ENCODE measurements around the gene FRS2.

The FRS2 gene, protein sequence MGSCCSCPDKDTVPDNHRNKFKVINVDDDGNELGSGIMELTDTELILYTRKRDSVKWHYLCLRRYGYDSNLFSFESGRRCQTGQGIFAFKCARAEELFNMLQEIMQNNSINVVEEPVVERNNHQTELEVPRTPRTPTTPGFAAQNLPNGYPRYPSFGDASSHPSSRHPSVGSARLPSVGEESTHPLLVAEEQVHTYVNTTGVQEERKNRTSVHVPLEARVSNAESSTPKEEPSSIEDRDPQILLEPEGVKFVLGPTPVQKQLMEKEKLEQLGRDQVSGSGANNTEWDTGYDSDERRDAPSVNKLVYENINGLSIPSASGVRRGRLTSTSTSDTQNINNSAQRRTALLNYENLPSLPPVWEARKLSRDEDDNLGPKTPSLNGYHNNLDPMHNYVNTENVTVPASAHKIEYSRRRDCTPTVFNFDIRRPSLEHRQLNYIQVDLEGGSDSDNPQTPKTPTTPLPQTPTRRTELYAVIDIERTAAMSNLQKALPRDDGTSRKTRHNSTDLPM

DNA sequence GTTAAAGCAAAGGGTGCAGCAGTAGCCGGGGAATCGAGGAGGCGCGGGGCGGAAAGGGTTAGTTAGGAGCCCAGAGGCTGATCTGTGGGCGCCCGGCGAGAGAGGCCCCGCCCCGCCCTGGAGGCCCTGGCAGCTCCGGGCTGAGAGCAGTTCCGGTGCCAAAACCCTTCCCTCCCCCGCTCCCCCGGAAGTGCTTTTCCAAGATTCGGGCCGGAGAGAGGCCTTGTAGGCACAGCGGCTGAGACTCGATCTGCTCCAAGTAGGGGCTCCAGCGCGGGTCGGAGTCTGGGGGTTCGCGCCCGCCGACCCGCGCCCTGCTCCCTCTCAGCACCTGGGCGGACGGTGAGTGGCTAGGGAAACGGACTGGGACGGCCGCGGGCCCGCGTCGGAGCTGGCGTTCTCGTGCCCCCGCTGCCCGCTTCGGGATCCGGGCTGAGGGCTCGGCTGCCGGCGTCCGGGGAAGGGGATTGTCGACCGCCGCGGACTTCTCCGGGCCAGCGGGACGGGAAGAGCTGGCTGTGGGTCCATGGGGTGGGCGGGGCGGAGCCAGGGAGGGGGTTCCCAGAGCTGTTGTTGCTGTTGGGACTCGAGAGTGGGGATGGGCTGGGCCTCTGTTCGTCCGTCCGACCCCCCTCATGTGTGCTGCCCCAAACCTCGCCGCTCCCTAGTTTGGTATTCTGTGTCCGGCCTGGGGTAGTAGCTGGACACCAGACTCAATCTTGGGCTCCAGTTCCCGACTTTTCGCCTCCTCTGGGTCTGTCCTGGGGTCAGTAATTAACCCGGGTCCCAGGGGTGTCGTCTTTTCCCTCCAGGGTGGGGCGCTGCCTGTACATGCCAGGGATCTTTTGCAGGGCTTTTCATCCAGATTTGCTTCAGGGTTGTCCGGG lies at the start of gene FRS2:
FRS2 (plus strand) TSS at position 200 of the 887 bp plus-strand sequence. CDS start 98,643 bp downstream, outside the sequence.
- H3K27ac ChIP-seq (ENCODE audit: low read length): peak within 1 kb of the TSS; percentile 90
- peak within 1 kb of the TSS; percentile 75 to 95 for H3K9ac ChIP-seq (ENCODE audit: low read length in 2 of 2)
- no peaks in the 10 kb centered on the region for H3K27me3 ChIP-seq (ENCODE audit: control insufficient read depth in 1 of 2, insufficient read depth in 2 of 2, low read length in 2 of 2)
- H3K36me3 ChIP-seq (ENCODE audit: control insufficient read depth in 2 of 2, insufficient read depth in 2 of 2, low read length in 2 of 2): no peaks in the 10 kb centered on the region
- H3K4me1 ChIP-seq (ENCODE audit: control insufficient read depth, insufficient read depth, low read length): peaks cover 19% of the 10 kb centered on the region
- peak within 1 kb of the TSS; percentile 77 to 91 for H3K4me3 ChIP-seq (ENCODE audit: low read length in 2 of 2)
- no peaks in the 10 kb centered on the region for H3K9me3 ChIP-seq (ENCODE audit: control insufficient read depth in 2 of 2, low read length in 2 of 2)

DNA sequence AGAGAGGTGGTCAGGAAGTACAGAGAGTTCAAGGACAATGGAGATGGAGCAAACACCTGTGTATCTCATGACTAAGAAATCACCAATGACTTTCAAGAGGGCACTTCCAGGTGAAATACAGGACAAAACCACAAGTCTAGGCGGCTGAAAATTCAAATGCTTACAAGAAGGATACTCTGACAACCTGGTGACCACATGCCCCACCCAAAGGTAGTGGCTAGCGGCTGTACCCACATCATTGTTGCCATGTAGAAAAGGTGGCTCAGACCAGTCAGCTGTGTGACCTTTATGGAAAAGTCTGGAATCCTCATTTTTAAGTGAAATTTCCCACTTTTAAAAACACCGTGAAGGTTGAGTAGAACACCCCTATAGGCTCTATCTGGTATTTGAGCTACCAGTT lies 48.6 kb upstream of the FRS2 start:
- Histone ChIP-seq H3K4me3 (ENCODE audit: low read length in 2 of 2) (no peak overlapping the region), H3K36me3 (ENCODE audit: control insufficient read depth in 2 of 2, insufficient read depth in 2 of 2, low read length in 2 of 2) (no peaks in the 10 kb centered on the region), H3K9ac (ENCODE audit: low read length in 2 of 2) (no peak overlapping the region), H3K27ac (ENCODE audit: low read length) (no peak overlapping the region), H3K27me3 (ENCODE audit: control insufficient read depth in 1 of 2, insufficient read depth in 2 of 2, low read length in 2 of 2) (no peaks in the 10 kb centered on the region), H3K4me1 (ENCODE audit: control insufficient read depth, insufficient read depth, low read length) (no peaks in the 10 kb centered on the region), H3K9me3 (ENCODE audit: control insufficient read depth in 2 of 2, low read length in 2 of 2) (no peaks in the 10 kb centered on the region)

DNA sequence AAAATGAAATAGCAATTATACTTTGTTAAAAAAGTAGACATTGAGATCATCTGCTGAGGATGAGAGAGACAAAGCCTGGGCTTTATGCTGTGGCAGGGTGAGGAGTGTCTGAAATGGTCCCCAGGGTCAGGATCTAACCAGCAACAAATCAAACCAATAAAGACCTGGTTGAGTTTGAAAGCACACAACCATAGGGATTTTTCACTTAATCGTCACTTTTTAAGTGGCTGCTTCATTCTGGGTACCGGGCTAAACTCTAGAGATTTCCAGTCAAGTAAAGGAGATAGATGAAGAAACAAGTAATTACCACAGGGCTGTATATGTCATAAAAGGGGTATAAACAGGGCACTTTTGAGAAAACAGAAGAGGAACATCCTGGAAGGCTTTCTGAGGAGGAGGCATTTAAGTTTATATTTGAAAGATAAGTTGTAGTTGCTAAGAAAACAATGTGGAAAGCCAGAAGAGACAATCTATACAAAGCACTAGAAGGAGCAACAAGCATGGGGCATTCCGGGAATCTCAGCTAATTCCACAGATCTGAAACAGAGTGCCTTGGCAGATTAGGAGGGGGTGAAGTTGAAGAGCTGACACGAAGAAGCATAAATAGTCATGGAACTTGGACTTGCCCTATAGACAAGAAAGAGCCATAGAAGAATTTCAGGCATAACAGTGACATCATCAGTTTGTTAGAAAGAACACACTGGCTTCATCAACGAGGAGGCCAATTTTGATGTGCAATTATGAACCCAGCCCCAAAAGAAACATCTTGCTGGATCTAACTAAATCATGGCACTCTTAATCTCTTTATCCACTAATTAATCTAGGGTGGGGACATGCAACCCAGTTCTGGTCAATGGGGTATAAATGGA lies 46.9 kb upstream of the FRS2 start:
- H3K4me3 ChIP-seq (ENCODE audit: low read length in 2 of 2): no peak overlapping the region
- no peak overlapping the region for H3K27ac ChIP-seq (ENCODE audit: low read length)
- H3K9ac ChIP-seq (ENCODE audit: low read length in 2 of 2): no peak overlapping the region
- H3K4me1 ChIP-seq (ENCODE audit: control insufficient read depth, insufficient read depth, low read length): no peaks in the 10 kb centered on the region
- no peaks in the 10 kb centered on the region for H3K36me3 ChIP-seq (ENCODE audit: control insufficient read depth in 2 of 2, insufficient read depth in 2 of 2, low read length in 2 of 2)
- no peaks in the 10 kb centered on the region for H3K27me3 ChIP-seq (ENCODE audit: control insufficient read depth in 1 of 2, insufficient read depth in 2 of 2, low read length in 2 of 2)
- no peaks in the 10 kb centered on the region for H3K9me3 ChIP-seq (ENCODE audit: control insufficient read depth in 2 of 2, low read length in 2 of 2)

DNA sequence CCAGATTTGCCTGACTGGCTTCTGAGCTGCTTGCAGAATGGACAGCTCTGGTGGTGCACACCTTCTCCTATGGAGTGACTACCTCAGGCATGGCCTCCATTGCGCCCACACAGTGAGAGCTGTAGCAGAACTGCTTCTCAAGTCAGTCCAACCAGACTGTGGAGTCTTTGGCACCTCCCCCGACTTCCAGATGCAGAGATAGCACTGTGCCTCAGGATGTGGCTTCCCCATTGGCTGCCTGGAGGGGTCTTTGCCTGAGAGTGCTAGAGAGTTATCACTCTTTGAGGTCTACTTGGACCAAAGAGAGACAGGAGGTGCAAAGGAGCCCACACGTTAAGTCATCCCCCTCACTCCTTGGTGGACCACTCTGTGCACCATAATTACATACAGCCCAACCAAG lies 44.8 kb upstream of the FRS2 start:
- H3K9me3 ChIP-seq (ENCODE audit: control insufficient read depth in 2 of 2, low read length in 2 of 2): no peaks in the 10 kb centered on the region
- H3K4me3 ChIP-seq (ENCODE audit: low read length in 2 of 2): no peak overlapping the region
- no peaks in the 10 kb centered on the region for H3K27me3 ChIP-seq (ENCODE audit: control insufficient read depth in 1 of 2, insufficient read depth in 2 of 2, low read length in 2 of 2)

DNA sequence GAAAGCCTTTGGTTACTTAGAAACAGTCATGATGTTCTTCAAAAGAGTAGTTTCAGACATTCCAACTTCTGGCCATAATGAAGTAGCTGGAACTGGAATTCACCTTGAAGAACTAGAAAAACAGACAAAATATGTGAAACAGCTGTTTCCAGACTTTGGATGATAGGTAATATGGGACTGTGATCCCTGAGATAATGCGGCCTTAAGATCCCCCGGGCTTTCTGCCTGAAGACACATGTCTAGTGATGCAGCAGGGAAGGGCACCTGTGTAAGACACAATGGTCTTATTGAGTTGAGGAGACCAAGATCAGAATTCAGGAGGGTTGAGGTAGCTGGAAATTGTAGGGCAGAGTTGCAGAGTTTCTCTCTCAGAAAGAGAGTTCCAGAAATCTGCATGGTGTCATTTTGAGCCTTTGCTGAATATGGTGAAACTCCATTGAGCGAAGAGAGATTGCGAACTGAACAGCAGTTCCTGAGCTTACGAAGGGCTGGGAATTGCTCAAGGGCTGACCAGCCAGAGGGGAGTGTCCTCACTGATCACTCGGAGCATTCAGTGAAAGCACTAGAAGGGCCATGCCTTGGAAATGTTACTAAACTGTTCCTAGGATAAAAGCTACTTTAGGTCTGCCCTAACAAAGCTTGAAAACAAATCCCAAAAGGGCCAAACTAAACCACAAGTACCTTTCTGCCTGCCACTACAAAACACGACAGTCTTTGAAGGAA lies 41.7 kb upstream of the FRS2 start:
- Histone ChIP-seq H3K9ac (ENCODE audit: low read length in 2 of 2) (no peak overlapping the region), H3K4me1 (ENCODE audit: control insufficient read depth, insufficient read depth, low read length) (no peaks in the 10 kb centered on the region), H3K27ac (ENCODE audit: low read length) (no peak overlapping the region), H3K36me3 (ENCODE audit: control insufficient read depth in 2 of 2, insufficient read depth in 2 of 2, low read length in 2 of 2) (no peaks in the 10 kb centered on the region), H3K27me3 (ENCODE audit: control insufficient read depth in 1 of 2, insufficient read depth in 2 of 2, low read length in 2 of 2) (no peaks in the 10 kb centered on the region), H3K4me3 (ENCODE audit: low read length in 2 of 2) (no peak overlapping the region), H3K9me3 (ENCODE audit: control insufficient read depth in 2 of 2, low read length in 2 of 2) (no peaks in the 10 kb centered on the region)

More for the DNA sequence above, 44.8 kb upstream of the FRS2 start:
- Histone ChIP-seq H3K4me1 (ENCODE audit: control insufficient read depth, insufficient read depth, low read length) (no peaks in the 10 kb centered on the region), H3K27ac (ENCODE audit: low read length) (no peak overlapping the region), H3K36me3 (ENCODE audit: control insufficient read depth in 2 of 2, insufficient read depth in 2 of 2, low read length in 2 of 2) (no peaks in the 10 kb centered on the region), H3K9ac (ENCODE audit: low read length in 2 of 2) (no peak overlapping the region)

DNA sequence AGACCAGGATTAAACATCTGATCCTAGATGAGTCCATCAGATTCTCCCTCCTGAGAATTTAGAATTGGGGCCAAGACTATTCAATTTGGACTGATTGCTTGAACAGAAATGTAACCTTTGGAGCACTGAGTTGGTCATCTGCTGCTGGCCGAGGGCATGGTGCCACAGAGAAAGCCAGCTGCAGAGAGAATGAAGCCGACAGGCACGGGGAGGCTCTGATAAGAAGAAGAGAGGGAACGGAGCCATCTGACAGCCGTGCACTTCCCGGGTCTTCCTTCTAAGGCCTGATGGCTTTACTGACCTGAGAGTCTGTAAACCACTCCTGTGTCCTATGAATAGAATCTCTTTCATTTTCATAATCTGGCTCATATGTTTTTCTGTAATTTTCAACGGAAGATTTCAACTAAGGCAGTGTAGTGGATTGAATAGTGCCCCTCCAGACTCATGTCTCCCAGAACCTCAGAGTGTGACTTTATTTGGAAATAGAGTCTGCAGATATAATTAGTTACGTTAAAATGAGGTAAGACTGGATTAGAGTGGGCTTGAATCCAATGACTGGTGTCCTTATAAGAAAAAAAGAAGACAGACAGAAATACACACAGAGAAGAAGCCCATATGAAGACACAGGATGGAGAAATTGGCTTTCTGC lies 39.1 kb upstream of the FRS2 start:
- no peaks in the 10 kb centered on the region for H3K4me1 ChIP-seq (ENCODE audit: control insufficient read depth, insufficient read depth, low read length)
- no peaks in the 10 kb centered on the region for H3K27me3 ChIP-seq (ENCODE audit: control insufficient read depth in 1 of 2, insufficient read depth in 2 of 2, low read length in 2 of 2)
- peak overlapping the region; percentile 26 for H3K27ac ChIP-seq (ENCODE audit: low read length)
- H3K9ac ChIP-seq (ENCODE audit: low read length in 2 of 2): no peak overlapping the region
- H3K36me3 ChIP-seq (ENCODE audit: control insufficient read depth in 2 of 2, insufficient read depth in 2 of 2, low read length in 2 of 2): no peaks in the 10 kb centered on the region
- H3K4me3 ChIP-seq (ENCODE audit: low read length in 2 of 2): no peak overlapping the region
- H3K9me3 ChIP-seq (ENCODE audit: control insufficient read depth in 2 of 2, low read length in 2 of 2): no peaks in the 10 kb centered on the region

DNA sequence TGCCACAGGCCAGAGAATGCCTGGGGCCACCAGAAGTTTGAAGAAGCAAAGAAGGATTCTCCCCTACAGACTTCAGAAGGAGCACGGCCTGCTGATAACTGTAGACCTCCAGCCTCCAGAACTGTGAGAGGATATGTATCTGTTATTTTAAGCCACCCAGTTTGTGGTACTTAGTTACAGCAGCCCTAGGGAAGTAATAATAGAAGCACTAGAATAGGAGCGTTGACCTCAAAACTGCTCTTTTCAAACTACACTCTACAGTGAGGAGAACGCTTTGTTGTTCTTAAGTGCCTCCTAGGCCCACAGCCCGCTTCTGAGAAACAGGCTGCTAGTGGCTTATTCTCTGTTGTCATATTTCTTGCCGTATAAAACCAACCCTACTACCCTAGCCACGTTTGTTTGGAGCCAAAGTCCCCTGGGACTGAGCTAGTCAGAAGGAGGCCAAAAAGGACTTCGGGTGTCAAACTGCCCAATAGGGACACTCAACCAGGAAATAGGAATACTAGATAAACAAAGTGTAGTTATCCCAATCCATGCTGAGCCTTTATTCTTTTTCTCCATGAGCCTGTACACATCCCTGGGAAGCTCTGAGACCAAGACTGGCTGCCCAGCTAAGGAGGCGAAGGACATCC lies 38.5 kb upstream of the FRS2 start:
- Histone ChIP-seq H3K27me3 (ENCODE audit: control insufficient read depth in 1 of 2, insufficient read depth in 2 of 2, low read length in 2 of 2) (no peaks in the 10 kb centered on the region), H3K4me1 (ENCODE audit: control insufficient read depth, insufficient read depth, low read length) (no peaks in the 10 kb centered on the region), H3K36me3 (ENCODE audit: control insufficient read depth in 2 of 2, insufficient read depth in 2 of 2, low read length in 2 of 2) (no peaks in the 10 kb centered on the region), H3K9me3 (ENCODE audit: control insufficient read depth in 2 of 2, low read length in 2 of 2) (no peaks in the 10 kb centered on the region), H3K4me3 (ENCODE audit: low read length in 2 of 2) (no peak overlapping the region), H3K27ac (ENCODE audit: low read length) (peak overlapping the region; percentile 26), H3K9ac (ENCODE audit: low read length in 2 of 2) (no peak overlapping the region)

DNA sequence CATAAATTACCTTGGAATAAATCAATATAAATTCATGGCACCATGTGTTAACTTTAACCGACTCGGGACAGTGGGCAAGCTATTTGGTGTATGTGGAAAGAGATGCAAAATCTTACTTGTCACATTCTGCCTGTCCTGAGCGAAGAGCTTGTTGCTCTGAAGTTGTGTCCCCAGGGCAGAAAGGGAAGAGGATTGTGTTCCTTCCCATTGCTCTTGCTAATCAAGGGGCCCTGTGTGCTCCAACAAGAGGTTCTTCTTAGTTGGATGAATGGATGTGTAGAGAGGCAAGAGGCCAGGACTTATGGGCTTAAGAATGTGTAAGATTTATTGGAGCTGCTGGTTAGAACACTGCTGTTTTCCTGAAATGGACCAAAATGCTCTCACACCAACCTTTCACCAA lies 36.5 kb upstream of the FRS2 start:
- Histone ChIP-seq H3K27ac (ENCODE audit: low read length) (no peak overlapping the region), H3K9ac (ENCODE audit: low read length in 2 of 2) (no peak overlapping the region), H3K4me3 (ENCODE audit: low read length in 2 of 2) (no peak overlapping the region), H3K4me1 (ENCODE audit: control insufficient read depth, insufficient read depth, low read length) (no peaks in the 10 kb centered on the region), H3K27me3 (ENCODE audit: control insufficient read depth in 1 of 2, insufficient read depth in 2 of 2, low read length in 2 of 2) (no peaks in the 10 kb centered on the region), H3K36me3 (ENCODE audit: control insufficient read depth in 2 of 2, insufficient read depth in 2 of 2, low read length in 2 of 2) (no peaks in the 10 kb centered on the region), H3K9me3 (ENCODE audit: control insufficient read depth in 2 of 2, low read length in 2 of 2) (no peaks in the 10 kb centered on the region)

DNA sequence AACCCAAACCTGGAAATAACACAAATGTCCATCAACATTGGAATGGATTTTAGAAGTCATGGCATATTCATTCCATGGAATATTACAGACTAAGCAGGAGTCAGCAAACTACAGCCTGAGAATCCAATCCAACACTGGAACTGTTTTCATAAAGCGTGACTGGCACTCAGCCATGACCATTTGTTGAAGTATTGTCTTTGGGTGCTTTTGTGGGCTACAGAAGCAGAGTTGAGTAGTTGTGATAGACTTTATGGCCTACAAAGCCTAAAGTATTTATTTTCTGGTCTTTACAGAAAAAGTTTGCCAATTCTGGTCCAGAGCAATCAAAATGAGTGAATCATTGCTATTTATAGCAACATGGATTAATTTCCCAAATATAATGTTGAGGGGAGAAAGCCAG lies 34.5 kb upstream of the FRS2 start:
- Histone ChIP-seq H3K4me1 (ENCODE audit: control insufficient read depth, insufficient read depth, low read length) (no peaks in the 10 kb centered on the region), H3K27ac (ENCODE audit: low read length) (no peak overlapping the region), H3K9ac (ENCODE audit: low read length in 2 of 2) (no peak overlapping the region), H3K4me3 (ENCODE audit: low read length in 2 of 2) (no peak overlapping the region), H3K27me3 (ENCODE audit: control insufficient read depth in 1 of 2, insufficient read depth in 2 of 2, low read length in 2 of 2) (no peaks in the 10 kb centered on the region), H3K36me3 (ENCODE audit: control insufficient read depth in 2 of 2, insufficient read depth in 2 of 2, low read length in 2 of 2) (no peaks in the 10 kb centered on the region), H3K9me3 (ENCODE audit: control insufficient read depth in 2 of 2, low read length in 2 of 2) (no peaks in the 10 kb centered on the region)
